HL-60 (cell line): ENCODE measurements around the gene COBL.

Source experiments
- DNase-seq, 2 experiments: peaks; one replicate each; pipeline ENCODE4 v3.0.0-alpha.2; 2010 to 2020; ENCODE audit warnings: low read depth in 1 of 2, low spot score in 1 of 2
- H3K27ac ChIP-seq: fragments of 250-450 bp; sonication (Bioruptor Pico); replicated peaks from 2 replicates; pipeline ENCODE4 v1.5.1; 2020; ENCODE audit warnings: mild to moderate bottlenecking, moderate library complexity
- H3K27me3 ChIP-seq: fragments of 250-450 bp; sonication (Bioruptor Pico); 2 replicates; pipeline ENCODE4 v1.5.1; 2021; ENCODE audit warnings: mild to moderate bottlenecking, moderate library complexity; ENCODE audit not compliant: insufficient read depth, poor library complexity, severe bottlenecking
- H3K4me3 ChIP-seq: replicated peaks from 2 replicates; pipeline ENCODE4 v1.5.1; 2011; ENCODE audit warnings: mild to moderate bottlenecking, control low read depth, low read length; ENCODE audit not compliant: insufficient read depth
- CTCF ChIP-seq: IDR thresholded peaks from one replicate; pipeline ENCODE4 v1.5.1; 2011; ENCODE audit warnings: low read length, control low read depth, inconsistent platforms; ENCODE audit not compliant: insufficient read depth
- GABPA ChIP-seq: IDR thresholded peaks from 2 replicates; pipeline ENCODE4 v1.6.1; 2012; ENCODE audit warnings: low read depth
- POLR2AphosphoS5 ChIP-seq: IDR thresholded peaks from 2 replicates; pipeline ENCODE4 v1.6.1; 2012; ENCODE audit warnings: low read depth
- REST ChIP-seq: IDR thresholded peaks from 2 replicates; pipeline ENCODE4 v1.6.1; 2012; ENCODE audit warnings: low read depth; ENCODE audit not compliant: insufficient replicate concordance
- SPI1 ChIP-seq: IDR thresholded peaks from 2 replicates; pipeline ENCODE4 v1.6.1; 2012; ENCODE audit warnings: low read depth, mild to moderate bottlenecking, borderline replicate concordance

The COBL gene

DNA sequence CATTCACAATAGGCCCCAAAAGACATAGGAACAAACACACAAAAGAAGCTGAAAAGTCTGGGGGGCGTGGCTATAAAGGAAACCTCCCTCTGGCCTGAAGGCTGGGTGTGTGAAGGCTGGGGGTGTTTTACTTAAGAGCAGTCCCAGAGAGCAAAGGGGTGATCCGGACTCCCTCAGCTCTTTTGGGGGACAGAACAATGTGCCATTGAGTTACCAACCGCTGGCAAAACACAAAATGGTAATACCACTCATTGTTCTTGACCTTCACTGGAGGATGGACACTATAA, 189.0 kb downstream of the COBL start:
- no peaks in the 10 kb centered on the region for H3K27me3 ChIP-seq
- H3K27ac ChIP-seq, result no peak overlapping the region
- H3K4me3 ChIP-seq, result no peak overlapping the region
- no peak for DNase-seq
- TF ChIP-seq POLR2AphosphoS5 (no peak), SPI1 (no peak), REST (no peak), GABPA (no peak), CTCF (no peak)

DNA sequence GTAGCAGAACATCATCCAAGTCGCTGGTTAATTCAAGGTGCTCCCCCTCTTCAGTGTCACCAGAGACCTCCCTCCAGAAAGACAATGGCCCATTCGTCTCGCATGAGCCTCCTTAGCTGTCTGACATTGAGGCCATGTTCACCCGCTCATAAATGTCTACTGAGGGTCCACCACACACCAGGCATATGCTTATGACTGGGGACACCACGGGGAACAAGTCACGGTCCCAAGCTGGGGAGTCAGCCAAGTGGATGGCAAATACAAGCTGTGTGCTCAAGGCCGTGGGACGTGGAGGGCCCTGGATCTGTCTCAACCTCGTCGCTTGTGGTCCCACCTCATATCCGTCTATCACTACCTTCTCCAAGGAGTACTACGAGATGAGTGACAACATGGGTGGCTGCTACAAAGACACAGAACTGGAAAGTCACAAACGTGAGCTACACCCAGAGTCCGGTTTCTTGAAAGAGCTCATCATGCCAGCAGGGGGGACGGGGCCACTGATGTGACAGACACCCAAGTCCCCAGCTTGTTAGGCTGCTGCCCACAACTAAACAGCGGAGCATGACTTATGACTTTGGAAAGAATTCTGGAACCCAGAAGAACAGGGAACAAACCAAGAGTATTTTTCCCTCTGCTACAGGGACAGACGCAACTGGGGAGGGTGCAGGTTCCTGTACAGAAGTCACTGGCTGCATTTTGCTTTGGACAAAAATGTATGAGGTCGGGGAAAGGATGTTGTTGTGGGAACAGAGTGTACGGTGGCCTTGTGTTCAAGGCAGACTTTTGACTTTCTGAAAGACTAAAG, 189.6 kb downstream of the COBL start:
- TF ChIP-seq CTCF, result no peak
- TF ChIP-seq GABPA, result no peak
- TF ChIP-seq SPI1, result no peak
- no peak for TF ChIP-seq REST
- no peak for TF ChIP-seq POLR2AphosphoS5
- H3K4me3 ChIP-seq, result no peak overlapping the region

DNA sequence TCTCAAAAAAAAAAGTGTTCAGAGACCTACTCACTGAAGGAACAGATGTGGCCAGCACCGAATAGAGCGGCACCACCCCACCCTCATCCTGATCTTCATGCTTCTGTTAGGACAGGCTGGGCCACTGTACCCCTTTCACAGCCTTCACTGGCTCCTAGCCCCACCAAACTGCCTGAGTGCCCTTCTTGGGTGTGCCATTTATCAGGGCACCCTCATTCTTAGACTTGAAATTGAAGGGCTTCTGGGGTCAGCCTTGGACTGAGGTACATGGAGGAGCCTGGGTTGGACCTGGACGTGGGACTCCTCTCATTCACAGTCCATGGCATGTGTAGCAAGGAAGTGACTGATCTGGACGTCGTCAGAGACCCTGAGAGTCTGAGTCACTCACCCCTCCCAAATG, 190.3 kb downstream of the COBL start:
- TF ChIP-seq REST (no peak), CTCF (no peak), POLR2AphosphoS5 (no peak), SPI1 (no peak), GABPA (no peak)
- Histone ChIP-seq H3K4me3 (no peak overlapping the region), H3K27me3 (no peaks in the 10 kb centered on the region), H3K27ac (no peak overlapping the region)
- no peak for DNase-seq

More for the DNA sequence above, 189.6 kb downstream of the COBL start:
- Histone ChIP-seq H3K27ac (no peak overlapping the region), H3K27me3 (no peaks in the 10 kb centered on the region)
- DNase-seq, result no peak
